ENCODE data around the gene ACTR3. TPM values are rescaled to one million over a fixed set of nuclear protein-coding genes. Genes with fewer than 3 reads are reported as not detected.

Gene ACTR3
- total RNA-seq, 2 donors from 2014 or later = 466 to 661 TPM

GRCh38 chr2:113899166-113899565, 9.3 kb downstream of the ACTR3 start:
- H3K4me3 Mint-ChIP-seq = peak overlapping the region; percentile 69
- no peaks in the 10 kb centered on the region for H3K9me3 Mint-ChIP-seq
- peaks cover 36% of the 10 kb centered on the region for H3K36me3 Mint-ChIP-seq
- H3K27ac Mint-ChIP-seq = peak overlapping the region in 1 of 2 donors; percentile 52
- H3K4me1 Mint-ChIP-seq (ENCODE audit: low read depth in 2 of 2) = peaks cover 79 to 91% of the 10 kb centered on the region in 2 donors
- DNase-seq (ENCODE audit: low spot score) = no peak
- no peaks in the 10 kb centered on the region for H3K27me3 Mint-ChIP-seq
- no peak for ATAC-seq

- Mint-ChIP-seq H3K9me3 (no peaks in the 10 kb centered on the region), H3K27me3 (no peaks in the 10 kb centered on the region), H3K27ac (peak overlapping the region in 1 of 2 donors; percentile 44), H3K4me1 (ENCODE audit: low read depth in 2 of 2) (peaks cover 75 to 90% of the 10 kb centered on the region in 2 donors), H3K36me3 (peaks cover 29% of the 10 kb centered on the region), H3K4me3 (peak overlapping the region; percentile 58)
- no peak for ATAC-seq
- no peak for DNase-seq (ENCODE audit: low spot score)
Measured at GRCh38 chr2:113901943-113902342, 12.1 kb downstream of the ACTR3 start.

DNA sequence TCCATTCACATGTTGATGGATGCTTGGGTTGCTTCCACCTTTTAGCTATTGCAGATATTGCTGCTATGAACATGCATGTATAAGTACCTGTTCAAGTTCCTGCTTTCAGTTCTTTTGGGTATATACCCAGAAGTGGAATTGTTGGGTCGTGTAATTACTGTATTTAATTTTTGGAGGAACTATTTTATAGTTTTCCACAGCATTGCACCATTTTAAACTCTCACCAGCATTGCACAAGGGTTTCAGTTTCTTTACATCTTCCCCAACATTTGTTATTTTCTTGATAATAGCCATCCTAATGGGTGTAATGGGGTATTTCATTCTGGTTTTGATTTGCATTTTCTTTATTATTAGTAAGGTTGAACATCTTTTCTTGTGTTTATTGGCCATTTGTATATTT, 16.0 kb downstream of the ACTR3 start:
- H3K27ac Mint-ChIP-seq = peak overlapping the region; percentile 19 to 21
- H3K4me3 Mint-ChIP-seq = peak overlapping the region; percentile 39
- H3K27me3 Mint-ChIP-seq = no peaks in the 10 kb centered on the region

GRCh38 chr2:113906647-113907046, 16.8 kb downstream of the ACTR3 start:
- DNase-seq (ENCODE audit: low spot score) (no peak), ATAC-seq (no peak)
- H3K4me1 Mint-ChIP-seq (ENCODE audit: low read depth in 2 of 2) = peaks cover 67 to 76% of the 10 kb centered on the region in 2 donors
- H3K4me3 Mint-ChIP-seq = peak overlapping the region; percentile 47
- H3K9me3 Mint-ChIP-seq = no peaks in the 10 kb centered on the region
- H3K27me3 Mint-ChIP-seq = no peaks in the 10 kb centered on the region
- H3K36me3 Mint-ChIP-seq = peaks cover 18% of the 10 kb centered on the region
- peak overlapping the region; percentile 21 to 40 for H3K27ac Mint-ChIP-seq

More for the DNA sequence above, 16.0 kb downstream of the ACTR3 start:
- H3K4me1 Mint-ChIP-seq (ENCODE audit: low read depth in 2 of 2) = peaks cover 70 to 79% of the 10 kb centered on the region in 2 donors
- DNase-seq (ENCODE audit: low spot score) (no peak), ATAC-seq (no peak)
- H3K9me3 Mint-ChIP-seq = no peaks in the 10 kb centered on the region
- H3K36me3 Mint-ChIP-seq = peaks cover 18% of the 10 kb centered on the region

GRCh38 chr2:113907297-113907696, 17.4 kb downstream of the ACTR3 start:
- H3K9me3 Mint-ChIP-seq = no peaks in the 10 kb centered on the region

GRCh38 chr2:113910110-113910717, 20.3 kb downstream of the ACTR3 start:
- peak overlapping the region; percentile 13 to 66 for H3K27ac Mint-ChIP-seq
- H3K4me3 Mint-ChIP-seq = peak overlapping the region; percentile 21
- H3K4me1 Mint-ChIP-seq (ENCODE audit: low read depth in 2 of 2) = peaks cover 47 to 58% of the 10 kb centered on the region in 2 donors
- peaks cover 10% of the 10 kb centered on the region for H3K36me3 Mint-ChIP-seq
- DNase-seq (ENCODE audit: low spot score) (no peak), ATAC-seq (peak; percentile 48 to 67)
- H3K9me3 Mint-ChIP-seq = no peaks in the 10 kb centered on the region
- no peaks in the 10 kb centered on the region for H3K27me3 Mint-ChIP-seq

More at GRCh38 chr2:113907297-113907696, 17.4 kb downstream of the ACTR3 start:
- no peak for DNase-seq (ENCODE audit: low spot score)
- ATAC-seq = no peak
- Mint-ChIP-seq H3K36me3 (peaks cover 18% of the 10 kb centered on the region), H3K4me1 (ENCODE audit: low read depth in 2 of 2) (peaks cover 63 to 69% of the 10 kb centered on the region in 2 donors), H3K27ac (peak overlapping the region in 1 of 2 donors; percentile 40), H3K4me3 (no peak overlapping the region), H3K27me3 (no peaks in the 10 kb centered on the region)

GRCh38 chr2:113910967-113911678, 21.2 kb downstream of the ACTR3 start:
- no peaks in the 10 kb centered on the region for H3K9me3 Mint-ChIP-seq
- no peak for DNase-seq (ENCODE audit: low spot score)
- no peaks in the 10 kb centered on the region for H3K27me3 Mint-ChIP-seq
- peaks cover 44 to 57% of the 10 kb centered on the region in 2 donors for H3K4me1 Mint-ChIP-seq (ENCODE audit: low read depth in 2 of 2)
- H3K36me3 Mint-ChIP-seq = peaks cover 2% of the 10 kb centered on the region
- peak overlapping the region; percentile 21 for H3K4me3 Mint-ChIP-seq
- peak; percentile 52 to 77 for ATAC-seq
- H3K27ac Mint-ChIP-seq = peak overlapping the region; percentile 13 to 34

DNA sequence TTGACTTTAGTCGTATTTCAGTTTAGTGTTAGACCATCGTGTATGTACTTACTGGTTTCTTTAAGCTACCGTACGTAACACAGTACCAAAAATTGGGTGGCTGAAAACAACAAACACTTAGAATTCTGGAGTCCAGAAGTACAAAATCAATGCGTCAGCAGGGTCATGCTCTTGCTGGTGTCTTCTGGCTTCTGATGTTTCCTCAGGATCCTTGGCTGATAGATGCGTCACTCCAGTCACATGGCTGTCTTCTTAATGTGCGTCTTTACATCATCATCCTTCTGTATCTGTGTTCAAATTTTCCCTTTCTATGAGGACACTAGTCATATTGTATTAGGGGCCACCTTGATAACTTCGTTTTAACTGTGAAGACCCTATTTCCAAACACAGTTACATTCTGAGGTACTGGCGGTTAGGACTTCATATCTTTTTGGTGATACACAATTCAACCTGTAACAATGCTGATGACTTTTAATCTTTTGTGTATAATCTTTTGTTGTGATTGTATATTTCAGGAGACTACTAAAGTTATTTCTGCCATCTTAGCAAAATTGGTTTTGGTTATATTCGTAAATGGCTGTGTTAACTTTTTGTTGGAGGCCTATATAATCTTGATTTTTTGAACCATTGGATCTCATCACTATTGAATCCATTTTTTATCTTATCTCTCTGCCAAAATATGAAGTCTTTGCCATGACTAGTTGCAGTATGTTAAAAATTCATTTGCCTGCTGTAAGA, 25.4 kb downstream of the ACTR3 start:
- Mint-ChIP-seq H3K36me3 (peaks cover 19% of the 10 kb centered on the region), H3K27me3 (no peaks in the 10 kb centered on the region), H3K4me1 (ENCODE audit: low read depth in 2 of 2) (peaks cover 46 to 56% of the 10 kb centered on the region in 2 donors), H3K9me3 (no peaks in the 10 kb centered on the region), H3K4me3 (no peak overlapping the region), H3K27ac (peak overlapping the region in 1 of 2 donors; percentile 30)
- ATAC-seq (no peak), DNase-seq (ENCODE audit: low spot score) (no peak)

DNA sequence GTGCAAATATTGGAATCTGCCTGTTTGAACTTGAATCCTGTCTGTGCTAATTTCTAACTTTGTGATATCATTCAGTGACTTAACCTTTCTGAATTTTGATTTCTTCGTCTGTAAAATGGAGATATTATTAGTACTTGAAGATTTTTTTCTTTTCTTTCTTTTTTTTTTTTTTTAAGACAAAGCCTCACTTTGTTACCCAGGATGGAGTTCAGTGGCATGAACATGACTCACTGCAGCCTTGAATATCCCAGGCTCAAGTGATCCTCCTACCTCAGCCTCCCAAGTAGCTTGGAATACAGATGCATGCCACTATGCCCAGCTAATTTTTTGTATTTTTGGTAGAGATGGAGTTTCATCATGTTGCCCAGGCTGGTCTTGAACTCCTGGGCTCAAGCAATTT, 28.3 kb downstream of the ACTR3 start:
- Mint-ChIP-seq H3K27ac (no peak overlapping the region), H3K4me1 (ENCODE audit: low read depth in 2 of 2) (peaks cover 42% of the 10 kb centered on the region in 2 donors), H3K4me3 (no peak overlapping the region), H3K27me3 (no peaks in the 10 kb centered on the region), H3K9me3 (no peaks in the 10 kb centered on the region), H3K36me3 (peaks cover 19% of the 10 kb centered on the region)
- ATAC-seq = no peak
- no peak for DNase-seq (ENCODE audit: low spot score)

DNA sequence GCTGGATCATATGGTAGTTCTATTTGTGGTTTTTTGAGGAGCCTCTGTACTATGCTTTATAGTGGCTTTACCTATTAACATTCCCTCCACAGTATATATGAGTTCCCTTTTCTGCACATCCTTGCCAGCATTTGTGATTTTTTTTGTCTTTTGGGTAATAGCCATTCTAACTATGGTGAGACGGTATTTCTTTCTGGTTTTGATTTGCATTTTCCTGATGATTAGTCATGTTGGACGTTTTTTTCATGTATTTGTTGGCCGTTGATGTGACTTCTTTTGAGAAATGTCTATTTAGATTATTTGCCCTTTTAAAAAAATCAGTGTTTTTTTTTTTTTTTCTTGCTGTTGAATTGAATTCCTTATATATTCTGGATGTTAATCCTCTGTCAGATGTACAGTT, 31.1 kb downstream of the ACTR3 start:
- Mint-ChIP-seq H3K4me1 (ENCODE audit: low read depth in 2 of 2) (peaks cover 31 to 42% of the 10 kb centered on the region in 2 donors), H3K4me3 (no peak overlapping the region), H3K9me3 (no peaks in the 10 kb centered on the region), H3K27ac (no peak overlapping the region), H3K36me3 (peaks cover 26% of the 10 kb centered on the region), H3K27me3 (no peaks in the 10 kb centered on the region)
- no peak for ATAC-seq
- DNase-seq (ENCODE audit: low spot score) = no peak

DNA sequence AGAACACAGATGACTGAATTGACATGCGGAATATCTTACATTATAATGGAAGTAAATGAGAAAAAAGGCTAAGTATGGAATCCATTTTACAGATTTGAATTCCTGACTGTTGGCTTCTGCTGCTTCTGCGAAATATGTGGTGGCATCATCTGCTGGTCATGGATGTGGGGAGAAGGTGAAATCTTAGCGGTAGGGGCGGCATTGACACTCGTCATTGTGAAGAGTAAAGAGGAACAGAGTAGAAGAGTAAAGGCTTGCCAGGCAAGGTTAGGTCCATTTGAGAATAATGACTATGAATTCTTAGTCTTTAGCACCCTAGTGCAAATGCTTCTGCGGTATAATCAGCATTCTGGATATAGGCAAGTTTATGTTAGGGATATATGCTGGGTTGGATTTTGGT, 32.4 kb downstream of the ACTR3 start:
- Mint-ChIP-seq H3K27me3 (no peaks in the 10 kb centered on the region), H3K9me3 (no peaks in the 10 kb centered on the region), H3K36me3 (peaks cover 15% of the 10 kb centered on the region), H3K4me1 (ENCODE audit: low read depth in 2 of 2) (peaks cover 19 to 38% of the 10 kb centered on the region in 2 donors), H3K4me3 (no peak overlapping the region), H3K27ac (no peak overlapping the region)
- DNase-seq (ENCODE audit: low spot score) (no peak), ATAC-seq (no peak)

DNA sequence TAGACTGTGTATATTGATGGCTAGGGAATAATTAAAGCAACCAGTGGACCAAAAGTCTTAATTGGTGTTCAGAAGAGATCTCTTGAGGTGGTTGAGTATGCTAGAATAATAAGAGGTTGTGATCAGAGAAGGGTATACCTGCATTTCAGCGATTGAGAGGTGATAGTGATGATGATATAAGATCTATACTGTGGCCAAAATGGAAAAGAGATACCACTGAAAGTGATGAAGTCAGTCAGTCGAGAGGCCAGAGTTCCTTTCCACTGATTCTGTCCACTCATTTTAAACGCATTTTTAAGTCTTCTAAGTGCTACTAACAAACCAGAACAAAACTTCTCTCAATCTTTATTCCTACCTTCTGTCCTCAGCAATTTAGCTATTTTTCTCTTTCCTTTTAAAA, 32.9 kb downstream of the ACTR3 start:
- no peaks in the 10 kb centered on the region for H3K9me3 Mint-ChIP-seq
- ATAC-seq (no peak), DNase-seq (ENCODE audit: low spot score) (no peak)
- H3K4me1 Mint-ChIP-seq (ENCODE audit: low read depth in 2 of 2) = peaks cover 15 to 34% of the 10 kb centered on the region in 2 donors
- no peak overlapping the region for H3K27ac Mint-ChIP-seq
- H3K4me3 Mint-ChIP-seq = no peak overlapping the region
- no peaks in the 10 kb centered on the region for H3K27me3 Mint-ChIP-seq
- peaks cover 11% of the 10 kb centered on the region for H3K36me3 Mint-ChIP-seq

GRCh38 chr2:113925884-113926283, 36.0 kb downstream of the ACTR3 start:
- Mint-ChIP-seq H3K36me3 (peaks cover 18% of the 10 kb centered on the region), H3K27me3 (no peaks in the 10 kb centered on the region), H3K27ac (no peak overlapping the region), H3K4me1 (ENCODE audit: low read depth in 2 of 2) (peaks cover 22 to 31% of the 10 kb centered on the region in 2 donors), H3K9me3 (no peaks in the 10 kb centered on the region), H3K4me3 (no peak overlapping the region)
- no peak for DNase-seq (ENCODE audit: low spot score)
- ATAC-seq = no peak

GRCh38 chr2:113926314-113926713, 36.4 kb downstream of the ACTR3 start:
- DNase-seq (ENCODE audit: low spot score) (no peak), ATAC-seq (peak in 1 of 2 donors; percentile 69)
- peaks cover 18% of the 10 kb centered on the region for H3K36me3 Mint-ChIP-seq
- H3K9me3 Mint-ChIP-seq = no peaks in the 10 kb centered on the region
- H3K27ac Mint-ChIP-seq = no peak overlapping the region
- no peaks in the 10 kb centered on the region for H3K27me3 Mint-ChIP-seq
- peaks cover 24 to 29% of the 10 kb centered on the region in 2 donors for H3K4me1 Mint-ChIP-seq (ENCODE audit: low read depth in 2 of 2)
- H3K4me3 Mint-ChIP-seq = no peak overlapping the region

Measured in natural killer cell treated with Interleukin-12 subunit alpha and Interleukin-12 subunit beta and Interleukin-15 and Interleukin-18, amount 100 ng/mL, for 72 hours (primary cell).